Measurements from ENCODE around the gene HOXA11.

The HOXA11 gene

GRCh38 chr7:27167916-27168264 is 17.1 kb downstream of the HOXA11 start:
- DNase-seq = peak; percentile 0

- DNase-seq = peak; percentile 2
These were observed 18.2 kb downstream of the HOXA11 start for GRCh38 chr7:27166531-27167505.

- DNase-seq = no peak
These were observed 19.0 kb downstream of the HOXA11 start for GRCh38 chr7:27165996-27166530.

- DNase-seq = no peak
These were observed 19.7 kb downstream of the HOXA11 start, which contains the start of gene HOXA9 for GRCh38 chr7:27165089-27165995. Gene HOXA9, minus strand, starts transcription at chr7:27165537. Its CDS starts 80 bp downstream, at chr7:27165457.

- DNase-seq = no peak
These were observed 20.5 kb downstream of the HOXA11 start for GRCh38 chr7:27164367-27165088.

- DNase-seq = no peak
These were observed 21.0 kb downstream of the HOXA11 start for GRCh38 chr7:27164045-27164366.

- no peak for DNase-seq
These were observed 21.6 kb downstream of the HOXA11 start for GRCh38 chr7:27163288-27164044.

GRCh38 chr7:27162561-27163287 is 22.3 kb downstream of the HOXA11 start:
- no peak for DNase-seq

GRCh38 chr7:27161721-27162560 is 23.1 kb downstream of the HOXA11 start:
- no peak for DNase-seq

- DNase-seq = no peak
These were observed 23.8 kb downstream of the HOXA11 start for GRCh38 chr7:27161214-27161720.

GRCh38 chr7:27160546-27161213 is 24.4 kb downstream of the HOXA11 start:
- DNase-seq = peak; percentile 89

- peak; percentile 34 for DNase-seq
These were observed 24.9 kb downstream of the HOXA11 start for GRCh38 chr7:27160145-27160545.

- no peak for DNase-seq
These were observed 25.5 kb downstream of the HOXA11 start for GRCh38 chr7:27159266-27160144.

- no peak for DNase-seq
These were observed 26.4 kb downstream of the HOXA11 start for GRCh38 chr7:27158436-27159265.

- no peak for DNase-seq
These were observed 27.2 kb downstream of the HOXA11 start for GRCh38 chr7:27157702-27158431.

- DNase-seq = no peak
These were observed 27.9 kb downstream of the HOXA11 start for GRCh38 chr7:27156916-27157701.
